GM18867 (cell line): ENCODE data around the gene MRPL50.

Source experiments
- ATAC-seq: cut with Tn5 transposase; IDR thresholded peaks from one replicate; pipeline ENCODE4 v1.9.1; 2021; ENCODE audit warnings: mild to moderate bottlenecking, moderate library complexity; ENCODE audit not compliant: unreplicated experiment

MRPL50 gene

GRCh38 chr9:101381118-101381517, 17.3 kb downstream of the MRPL50 start:
- no peak for ATAC-seq

- no peak for ATAC-seq
These were observed 18.1 kb downstream of the MRPL50 start for GRCh38 chr9:101380295-101380694.

GRCh38 chr9:101376111-101376848, 22.1 kb downstream of the MRPL50 start:
- ATAC-seq = no peak

- ATAC-seq = no peak
These were observed 22.9 kb downstream of the MRPL50 start for GRCh38 chr9:101375546-101375945.

- ATAC-seq = no peak
These were observed 25.9 kb downstream of the MRPL50 start for GRCh38 chr9:101372327-101373118.

- no peak for ATAC-seq
These were observed 26.6 kb downstream of the MRPL50 start for GRCh38 chr9:101371813-101372212.

- ATAC-seq = no peak
These were observed 28.4 kb downstream of the MRPL50 start for GRCh38 chr9:101369884-101370531.

- no peak for ATAC-seq
These were observed 29.1 kb downstream of the MRPL50 start for GRCh38 chr9:101369286-101369685.

GRCh38 chr9:101367323-101367722, 31.1 kb downstream of the MRPL50 start:
- ATAC-seq = no peak

- ATAC-seq = no peak
These were observed 32.2 kb downstream of the MRPL50 start for GRCh38 chr9:101366038-101366756.

GRCh38 chr9:101365181-101365580, 33.2 kb downstream of the MRPL50 start:
- ATAC-seq = no peak

- no peak for ATAC-seq
These were observed 36.0 kb downstream of the MRPL50 start for GRCh38 chr9:101362450-101362849.

GRCh38 chr9:101360647-101361046, 37.8 kb downstream of the MRPL50 start:
- no peak for ATAC-seq

GRCh38 chr9:101359679-101360078, 38.7 kb downstream of the MRPL50 start:
- no peak for ATAC-seq

- ATAC-seq = no peak
These were observed 41.8 kb downstream of the MRPL50 start for GRCh38 chr9:101356619-101357018.

- no peak for ATAC-seq
These were observed 43.4 kb downstream of the MRPL50 start for GRCh38 chr9:101354765-101355708.

GRCh38 chr9:101354143-101354764, 44.2 kb downstream of the MRPL50 start:
- no peak for ATAC-seq

GRCh38 chr9:101353683-101354082, 44.7 kb downstream of the MRPL50 start:
- no peak for ATAC-seq

- ATAC-seq = no peak
These were observed 45.4 kb downstream of the MRPL50 start for GRCh38 chr9:101352892-101353463.
